ENCODE measurements around the gene RBM10. TPM values are rescaled to one million over a fixed set of nuclear protein-coding genes. Genes with fewer than 3 reads are reported as not detected.

RBM10 gene
- total RNA-seq, 1 experiment from 2014 or later = 41.0 TPM

DNA sequence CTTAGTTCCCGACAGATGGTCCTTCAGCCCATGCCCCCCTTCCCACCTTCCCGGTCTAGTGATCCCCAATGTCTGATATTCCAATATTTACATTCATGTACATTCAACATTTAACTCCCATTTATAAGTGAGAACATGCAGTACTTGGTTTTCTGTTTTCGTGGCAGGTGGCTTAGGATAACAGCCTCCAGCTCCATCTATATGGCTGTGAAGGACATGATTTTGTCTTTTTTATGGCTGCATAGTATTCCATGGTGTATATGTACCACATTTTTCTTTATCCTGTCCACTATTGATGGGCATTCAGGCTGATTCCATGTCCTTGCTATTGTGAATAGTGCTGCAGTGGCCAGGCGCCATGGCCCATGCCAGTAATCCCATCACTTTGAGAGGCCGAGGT lies 13.8 kb downstream of the RBM10 start:
- Histone ChIP-seq H3K4me1 (no peaks in the 10 kb centered on the region), H3K9me3 (no peaks in the 10 kb centered on the region), H3K4me3 (ENCODE audit: low read depth, low read length) (no peak overlapping the region), H3K27me3 (replicated peaks; ENCODE audit: control insufficient read depth, insufficient read depth, low read length) (no peaks in the 10 kb centered on the region), H3K36me3 (ENCODE audit: control insufficient read depth, insufficient read depth, low read length) (peaks cover 1% of the 10 kb centered on the region)
- ChIA-PET CTCF (interaction anchor here (0.6 kb wide), 1 partner anchor 547 kb away, joined by 6 read pairs; no protein-coding TSS in a partner anchor), POLR2A (no interaction called here)
- H3K9me3 Mint-ChIP-seq (ENCODE audit: unreplicated experiment) = no peaks in the 10 kb centered on the region
- H3K27ac Mint-ChIP-seq (ENCODE audit: unreplicated experiment) = no peak overlapping the region
- no peaks in the 10 kb centered on the region for H3K4me1 Mint-ChIP-seq (ENCODE audit: low read depth, unreplicated experiment)
- no peak overlapping the region for H3K4me3 Mint-ChIP-seq (ENCODE audit: unreplicated experiment)
- DNase-seq = no peak
- TF ChIP-seq, protein P1, sequence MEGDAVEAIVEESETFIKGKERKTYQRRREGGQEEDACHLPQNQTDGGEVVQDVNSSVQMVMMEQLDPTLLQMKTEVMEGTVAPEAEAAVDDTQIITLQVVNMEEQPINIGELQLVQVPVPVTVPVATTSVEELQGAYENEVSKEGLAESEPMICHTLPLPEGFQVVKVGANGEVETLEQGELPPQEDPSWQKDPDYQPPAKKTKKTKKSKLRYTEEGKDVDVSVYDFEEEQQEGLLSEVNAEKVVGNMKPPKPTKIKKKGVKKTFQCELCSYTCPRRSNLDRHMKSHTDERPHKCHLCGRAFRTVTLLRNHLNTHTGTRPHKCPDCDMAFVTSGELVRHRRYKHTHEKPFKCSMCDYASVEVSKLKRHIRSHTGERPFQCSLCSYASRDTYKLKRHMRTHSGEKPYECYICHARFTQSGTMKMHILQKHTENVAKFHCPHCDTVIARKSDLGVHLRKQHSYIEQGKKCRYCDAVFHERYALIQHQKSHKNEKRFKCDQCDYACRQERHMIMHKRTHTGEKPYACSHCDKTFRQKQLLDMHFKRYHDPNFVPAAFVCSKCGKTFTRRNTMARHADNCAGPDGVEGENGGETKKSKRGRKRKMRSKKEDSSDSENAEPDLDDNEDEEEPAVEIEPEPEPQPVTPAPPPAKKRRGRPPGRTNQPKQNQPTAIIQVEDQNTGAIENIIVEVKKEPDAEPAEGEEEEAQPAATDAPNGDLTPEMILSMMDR (IDR thresholded peaks at IDR 0.05; ENCODE audit: insufficient read depth in 1 of 2, low read depth in 1 of 2, low read length in 1 of 2, severe bottlenecking in 1 of 2, unreplicated experiment in 1 of 2) = no peak
- intact Hi-C loops (cut with micrococcal nuclease; ENCODE audit: unreplicated experiment) = no loop called here
- H3K27me3 Mint-ChIP-seq (ENCODE audit: insufficient read depth, unreplicated experiment) = no peaks in the 10 kb centered on the region
- BruUV-seq (replicated peaks) = no TSS peak
- H3K36me3 Mint-ChIP-seq (ENCODE audit: insufficient read depth, unreplicated experiment) = peaks cover 53% of the 10 kb centered on the region

DNA sequence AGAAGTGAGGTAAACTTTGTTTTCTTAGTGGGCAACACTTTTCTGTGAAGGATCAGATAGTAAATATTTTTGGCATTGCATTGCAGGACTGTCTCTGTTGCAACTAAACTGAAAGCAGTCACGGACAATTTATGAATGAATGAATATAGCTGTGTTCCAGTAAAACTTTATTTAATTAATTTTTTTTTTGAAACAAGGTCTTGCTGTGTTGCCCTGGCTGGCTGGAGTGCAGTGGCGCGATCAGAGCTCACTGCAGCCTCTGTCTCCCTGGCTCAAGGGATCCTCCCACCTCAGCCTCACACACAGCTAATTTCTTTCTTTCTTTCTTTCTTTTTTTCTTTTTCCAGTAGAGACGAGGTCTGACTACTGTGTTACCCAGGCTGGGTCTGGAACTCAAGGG lies 15.8 kb downstream of the RBM10 start:
- no peaks in the 10 kb centered on the region for H3K4me1 Mint-ChIP-seq (ENCODE audit: low read depth, unreplicated experiment)
- H3K27me3 ChIP-seq (replicated peaks; ENCODE audit: control insufficient read depth, insufficient read depth, low read length) = no peaks in the 10 kb centered on the region
- TF ChIP-seq, protein P1 (IDR thresholded peaks at IDR 0.05; ENCODE audit: insufficient read depth in 1 of 2, low read depth in 1 of 2, low read length in 1 of 2, severe bottlenecking in 1 of 2, unreplicated experiment in 1 of 2) = no peak
- no peak overlapping the region for H3K4me3 Mint-ChIP-seq (ENCODE audit: unreplicated experiment)
- intact Hi-C loops (cut with micrococcal nuclease; ENCODE audit: unreplicated experiment) = no loop called here
- no peaks in the 10 kb centered on the region for H3K27me3 Mint-ChIP-seq (ENCODE audit: insufficient read depth, unreplicated experiment)
- H3K9me3 Mint-ChIP-seq (ENCODE audit: unreplicated experiment) = no peaks in the 10 kb centered on the region
- H3K27ac Mint-ChIP-seq (ENCODE audit: unreplicated experiment) = no peak overlapping the region
- no peak overlapping the region for H3K4me3 ChIP-seq (ENCODE audit: low read depth, low read length)
- H3K4me1 ChIP-seq = no peaks in the 10 kb centered on the region
- peaks cover 65% of the 10 kb centered on the region for H3K36me3 Mint-ChIP-seq (ENCODE audit: insufficient read depth, unreplicated experiment)
- H3K36me3 ChIP-seq (ENCODE audit: control insufficient read depth, insufficient read depth, low read length) = peaks cover 1% of the 10 kb centered on the region
- POLR2A ChIA-PET = no interaction called here
- no peaks in the 10 kb centered on the region for H3K9me3 ChIP-seq
- CTCF ChIA-PET = no interaction called here
- BruUV-seq (replicated peaks) = no TSS peak
- no peak for DNase-seq

DNA sequence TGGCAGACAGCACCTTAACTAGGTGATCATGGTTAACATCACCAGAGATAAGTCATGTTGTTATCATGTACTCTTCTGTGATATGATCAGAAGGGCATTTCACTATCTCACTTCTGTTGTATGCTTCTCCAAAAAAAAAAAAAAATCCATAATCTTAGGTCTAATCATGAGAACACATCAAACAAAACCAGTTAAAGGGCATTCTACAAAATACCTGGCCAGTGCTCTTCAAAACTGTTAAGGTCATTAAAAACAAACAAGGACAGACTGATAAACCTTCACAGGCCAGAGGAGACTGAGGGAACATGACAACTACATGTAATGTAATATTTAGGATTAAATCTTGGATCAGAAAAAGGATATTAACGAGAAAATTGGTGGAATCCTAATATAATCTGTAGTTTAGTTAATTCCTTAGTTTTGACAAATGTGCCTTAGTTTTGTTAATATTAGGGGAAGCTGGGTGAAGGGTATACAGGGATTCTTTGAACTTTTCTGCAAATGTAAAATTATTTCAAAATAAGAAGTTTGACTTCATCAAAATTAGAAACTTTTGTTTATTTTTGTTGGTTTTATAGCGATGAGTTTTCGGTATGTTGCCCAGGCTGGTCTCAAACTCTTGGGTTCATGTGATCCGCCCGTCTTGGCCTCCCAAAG lies 18.0 kb downstream of the RBM10 start:
- Histone ChIP-seq H3K4me1 (no peaks in the 10 kb centered on the region), H3K27me3 (replicated peaks; ENCODE audit: control insufficient read depth, insufficient read depth, low read length) (no peaks in the 10 kb centered on the region), H3K9me3 (no peaks in the 10 kb centered on the region), H3K36me3 (ENCODE audit: control insufficient read depth, insufficient read depth, low read length) (no peaks in the 10 kb centered on the region), H3K4me3 (ENCODE audit: low read depth, low read length) (no peak overlapping the region)
- intact Hi-C loops (cut with micrococcal nuclease; ENCODE audit: unreplicated experiment) = no loop called here
- Mint-ChIP-seq H3K4me1 (ENCODE audit: low read depth, unreplicated experiment) (no peaks in the 10 kb centered on the region), H3K9me3 (ENCODE audit: unreplicated experiment) (no peaks in the 10 kb centered on the region), H3K27me3 (ENCODE audit: insufficient read depth, unreplicated experiment) (no peaks in the 10 kb centered on the region), H3K4me3 (ENCODE audit: unreplicated experiment) (no peak overlapping the region), H3K27ac (ENCODE audit: unreplicated experiment) (no peak overlapping the region), H3K36me3 (ENCODE audit: insufficient read depth, unreplicated experiment) (peaks cover 44% of the 10 kb centered on the region)
- no peak for DNase-seq
- ChIA-PET CTCF (no interaction called here), POLR2A (no interaction called here)
- no TSS peak for BruUV-seq (replicated peaks)
- TF ChIP-seq, protein P1 (IDR thresholded peaks at IDR 0.05; ENCODE audit: insufficient read depth in 1 of 2, low read depth in 1 of 2, low read length in 1 of 2, severe bottlenecking in 1 of 2, unreplicated experiment in 1 of 2) = no peak
